ENCODE results near the gene ELOVL3. TPM values are rescaled to one million over a fixed set of nuclear protein-coding genes. Genes with fewer than 3 reads are reported as not detected.

The ELOVL3 gene
- total and polyA plus RNA-seq, 12 donors, result 0.35 to 26.3 (median 0.93) TPM; not detected in 2

GRCh38 chr10:102227050-102227449, 951 bp downstream of the ELOVL3 start:
- no peak overlapping the region for H3K27ac ChIP-seq
- H3K27me3 ChIP-seq, result peaks cover 8% of the 10 kb centered on the region
- H3K4me1 ChIP-seq (replicated peaks in 1 of 2), result peaks cover 24 to 25% of the 10 kb centered on the region in 2 donors
- H3K4me3 ChIP-seq, result no peak overlapping the region
- H3K9me3 ChIP-seq (replicated peaks in 1 of 3), result no peaks in the 10 kb centered on the region
- WGBS, 4 donors, result 72 to 84% (median 79%) methylated on average over 8 of the region's 8 CpGs
- intact Hi-C loops (cut with DNase I), result no loop called here
- TF ChIP-seq POLR2A (IDR thresholded peaks at IDR 0.05) (no peak), CTCF (IDR thresholded peaks at IDR 0.05) (no peak)
- peak in 1 of 7 donors; percentile 36 for DNase-seq
- H3K36me3 ChIP-seq (replicated peaks in 1 of 2), result no peaks in the 10 kb centered on the region

GRCh38 chr10:102229810-102230263, 3.7 kb downstream of the ELOVL3 start:
- Histone ChIP-seq H3K9me3 (replicated peaks in 1 of 3) (no peaks in the 10 kb centered on the region), H3K27ac (no peak overlapping the region), H3K36me3 (replicated peaks in 1 of 2) (no peaks in the 10 kb centered on the region), H3K4me3 (peak overlapping the region in 1 of 4 donors; percentile 72), H3K27me3 (peaks cover 14% of the 10 kb centered on the region), H3K4me1 (replicated peaks in 1 of 2) (peaks cover 24 to 25% of the 10 kb centered on the region in 2 donors)
- WGBS, 4 donors, result 0 to 1% (median 1%) methylated on average over 7 to 24 of the region's 24 CpGs
- intact Hi-C loops (cut with DNase I), result loop anchor here (2.0 to 5.0 kb wide), 3 partner anchors 117 to 172 kb away; no protein-coding TSS in a partner anchor
- peak; percentile 83 to 98 (median 96) for TF ChIP-seq CTCF (IDR thresholded peaks at IDR 0.05)
- TF ChIP-seq POLR2A (IDR thresholded peaks at IDR 0.05), result no peak
- peak; percentile 73 to 91 (median 86) for DNase-seq

GRCh38 chr10:102230264-102230860, 4.3 kb downstream of the ELOVL3 start:
- Histone ChIP-seq H3K27ac (no peak overlapping the region), H3K27me3 (peaks cover 14% of the 10 kb centered on the region), H3K9me3 (replicated peaks in 1 of 3) (no peaks in the 10 kb centered on the region), H3K4me1 (replicated peaks in 1 of 2) (peaks cover 24 to 25% of the 10 kb centered on the region in 2 donors), H3K4me3 (peak overlapping the region in 2 of 4 donors; percentile 24 to 72), H3K36me3 (replicated peaks in 1 of 2) (no peaks in the 10 kb centered on the region)
- TF ChIP-seq CTCF (IDR thresholded peaks at IDR 0.05), result no peak
- TF ChIP-seq POLR2A (IDR thresholded peaks at IDR 0.05), result no peak
- WGBS, 4 donors, result 1 to 4% (median 1%) methylated on average over 15 to 50 of the region's 50 CpGs
- intact Hi-C loops (cut with DNase I), result loop anchor here (2.0 to 5.0 kb wide), 3 partner anchors 116 to 172 kb away; no protein-coding TSS in a partner anchor
- DNase-seq, result peak; percentile 40 to 69 (median 59)

- H3K36me3 ChIP-seq (replicated peaks in 1 of 2), result no peaks in the 10 kb centered on the region
- H3K27ac ChIP-seq, result no peak overlapping the region
- peaks cover 21 to 25% of the 10 kb centered on the region in 2 donors for H3K4me1 ChIP-seq (replicated peaks in 1 of 2)
- no peaks in the 10 kb centered on the region for H3K9me3 ChIP-seq (replicated peaks in 1 of 3)
- WGBS, 4 donors, result 0 to 3% (median 1%) methylated on average over 6 to 52 of the region's 52 CpGs
- TF ChIP-seq CTCF (IDR thresholded peaks at IDR 0.05) (peak in 2 of 6 experiments; percentile 18 to 22), POLR2A (IDR thresholded peaks at IDR 0.05) (no peak)
- peak in 2 of 7 donors; percentile 34 to 39 for DNase-seq
- intact Hi-C loops (cut with DNase I), result loop anchor here (2.0 to 5.0 kb wide), 3 partner anchors 116 to 171 kb away; no protein-coding TSS in a partner anchor
- peak overlapping the region in 2 of 4 donors; percentile 24 to 72 for H3K4me3 ChIP-seq
- H3K27me3 ChIP-seq, result peaks cover 14% of the 10 kb centered on the region
These were observed 4.8 kb downstream of the ELOVL3 start for GRCh38 chr10:102230861-102231356.

Data from adrenal gland (tissue), 12 donors.